Measurements from ENCODE around the gene EXOC1.

DNA sequence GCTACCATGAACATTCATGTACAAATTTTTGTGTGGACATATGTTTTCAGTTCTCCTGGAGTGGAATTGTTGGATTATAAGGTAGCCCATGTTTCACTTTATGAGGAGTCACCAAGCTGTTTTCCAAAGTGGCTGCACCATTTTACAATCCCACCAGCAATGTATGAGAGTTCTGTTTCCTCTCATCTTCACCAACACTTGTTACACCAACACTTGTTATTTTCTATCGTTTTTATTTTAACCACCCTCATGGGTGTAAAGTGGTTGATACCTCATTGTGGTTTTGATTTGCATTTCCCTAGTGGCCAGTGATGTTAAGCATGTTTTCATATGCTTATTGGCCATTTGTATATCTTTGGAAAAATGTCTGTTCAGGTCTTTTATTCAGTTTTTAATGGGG lies 4.1 kb downstream of the EXOC1 start:
- TF ChIP-seq, protein P1, sequence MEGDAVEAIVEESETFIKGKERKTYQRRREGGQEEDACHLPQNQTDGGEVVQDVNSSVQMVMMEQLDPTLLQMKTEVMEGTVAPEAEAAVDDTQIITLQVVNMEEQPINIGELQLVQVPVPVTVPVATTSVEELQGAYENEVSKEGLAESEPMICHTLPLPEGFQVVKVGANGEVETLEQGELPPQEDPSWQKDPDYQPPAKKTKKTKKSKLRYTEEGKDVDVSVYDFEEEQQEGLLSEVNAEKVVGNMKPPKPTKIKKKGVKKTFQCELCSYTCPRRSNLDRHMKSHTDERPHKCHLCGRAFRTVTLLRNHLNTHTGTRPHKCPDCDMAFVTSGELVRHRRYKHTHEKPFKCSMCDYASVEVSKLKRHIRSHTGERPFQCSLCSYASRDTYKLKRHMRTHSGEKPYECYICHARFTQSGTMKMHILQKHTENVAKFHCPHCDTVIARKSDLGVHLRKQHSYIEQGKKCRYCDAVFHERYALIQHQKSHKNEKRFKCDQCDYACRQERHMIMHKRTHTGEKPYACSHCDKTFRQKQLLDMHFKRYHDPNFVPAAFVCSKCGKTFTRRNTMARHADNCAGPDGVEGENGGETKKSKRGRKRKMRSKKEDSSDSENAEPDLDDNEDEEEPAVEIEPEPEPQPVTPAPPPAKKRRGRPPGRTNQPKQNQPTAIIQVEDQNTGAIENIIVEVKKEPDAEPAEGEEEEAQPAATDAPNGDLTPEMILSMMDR (IDR thresholded peaks at IDR 0.05) = no peak
- TF ChIP-seq POLR2A (IDR thresholded peaks at IDR 0.05) = no peak
